Ishikawa (cell line): ENCODE measurements around the gene SLC18A2.

Experiments used
- CEBPB ChIP-seq: IDR thresholded peaks from 2 replicates; pipeline ENCODE4 v1.6.1; 2012
- CREB1 ChIP-seq: IDR thresholded peaks from 2 replicates; pipeline ENCODE4 v1.6.1; 2012; ENCODE audit warnings: low read depth
- EGR1 ChIP-seq: IDR thresholded peaks from 2 replicates; pipeline ENCODE4 v1.6.1; 2012
- EP300 ChIP-seq: IDR thresholded peaks from 2 replicates; pipeline ENCODE4 v1.6.1; 2012; ENCODE audit warnings: borderline replicate concordance
- FOXM1 ChIP-seq: IDR thresholded peaks from 2 replicates; pipeline ENCODE4 v1.6.1; 2012; ENCODE audit warnings: low read depth, borderline replicate concordance
- NFIC ChIP-seq: IDR thresholded peaks from 2 replicates; pipeline ENCODE4 v1.6.1; 2012
- RAD21 ChIP-seq: IDR thresholded peaks from 2 replicates; pipeline ENCODE4 v1.6.1; 2012; ENCODE audit warnings: low read depth
- TAF1 ChIP-seq: IDR thresholded peaks from 2 replicates; pipeline ENCODE4 v1.6.1; 2012; ENCODE audit warnings: low read depth, mild to moderate bottlenecking
- TCF12 ChIP-seq: IDR thresholded peaks from 2 replicates; pipeline ENCODE4 v1.6.1; 2012; ENCODE audit warnings: low read depth
- TEAD4 ChIP-seq: IDR thresholded peaks from 2 replicates; pipeline ENCODE4 v1.6.1; 2012
- YY1 ChIP-seq: IDR thresholded peaks from 2 replicates; pipeline ENCODE4 v1.6.1; 2012; ENCODE audit warnings: low read depth
- ZBTB7A ChIP-seq: IDR thresholded peaks from 2 replicates; pipeline ENCODE4 v1.6.1; 2012; ENCODE audit warnings: low read depth
- TF ChIP-seq, protein P1 (sequence below): IDR thresholded peaks from 2 replicates; pipeline ENCODE4 v1.6.1; 2012
- TF ChIP-seq, protein P2 (sequence below): IDR thresholded peaks from 2 replicates; pipeline ENCODE4 v1.6.1; 2012; ENCODE audit warnings: low read depth, mild to moderate bottlenecking
- TF ChIP-seq, protein P3 (sequence below): IDR thresholded peaks from 2 replicates; pipeline ENCODE4 v1.6.1; 2012

SLC18A2 gene

DNA sequence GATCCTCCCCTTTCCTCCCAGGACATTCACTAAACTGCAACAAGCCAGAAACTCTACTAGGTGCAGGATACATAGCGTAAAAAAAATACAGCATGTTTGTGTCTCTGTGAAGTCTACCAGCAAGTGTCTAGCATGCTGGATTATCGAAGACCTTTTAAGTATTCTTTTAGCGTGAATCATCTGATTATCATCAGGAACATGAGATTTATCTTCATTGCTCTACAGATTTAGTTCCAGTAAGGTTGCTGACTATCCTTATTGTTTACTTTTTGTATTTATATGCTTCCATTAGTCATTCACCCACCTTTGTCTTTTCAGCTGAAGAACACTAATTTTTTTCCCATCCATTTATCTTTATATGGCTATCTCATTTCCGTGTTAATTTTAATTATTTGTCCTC lies 71.5 kb downstream of the SLC18A2 start:
- TF ChIP-seq, protein P1, sequence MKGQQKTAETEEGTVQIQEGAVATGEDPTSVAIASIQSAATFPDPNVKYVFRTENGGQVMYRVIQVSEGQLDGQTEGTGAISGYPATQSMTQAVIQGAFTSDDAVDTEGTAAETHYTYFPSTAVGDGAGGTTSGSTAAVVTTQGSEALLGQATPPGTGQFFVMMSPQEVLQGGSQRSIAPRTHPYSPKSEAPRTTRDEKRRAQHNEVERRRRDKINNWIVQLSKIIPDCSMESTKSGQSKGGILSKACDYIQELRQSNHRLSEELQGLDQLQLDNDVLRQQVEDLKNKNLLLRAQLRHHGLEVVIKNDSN, result no peak
- TF ChIP-seq CEBPB, result no peak
- no peak for TF ChIP-seq TAF1
- TF ChIP-seq, protein P2, sequence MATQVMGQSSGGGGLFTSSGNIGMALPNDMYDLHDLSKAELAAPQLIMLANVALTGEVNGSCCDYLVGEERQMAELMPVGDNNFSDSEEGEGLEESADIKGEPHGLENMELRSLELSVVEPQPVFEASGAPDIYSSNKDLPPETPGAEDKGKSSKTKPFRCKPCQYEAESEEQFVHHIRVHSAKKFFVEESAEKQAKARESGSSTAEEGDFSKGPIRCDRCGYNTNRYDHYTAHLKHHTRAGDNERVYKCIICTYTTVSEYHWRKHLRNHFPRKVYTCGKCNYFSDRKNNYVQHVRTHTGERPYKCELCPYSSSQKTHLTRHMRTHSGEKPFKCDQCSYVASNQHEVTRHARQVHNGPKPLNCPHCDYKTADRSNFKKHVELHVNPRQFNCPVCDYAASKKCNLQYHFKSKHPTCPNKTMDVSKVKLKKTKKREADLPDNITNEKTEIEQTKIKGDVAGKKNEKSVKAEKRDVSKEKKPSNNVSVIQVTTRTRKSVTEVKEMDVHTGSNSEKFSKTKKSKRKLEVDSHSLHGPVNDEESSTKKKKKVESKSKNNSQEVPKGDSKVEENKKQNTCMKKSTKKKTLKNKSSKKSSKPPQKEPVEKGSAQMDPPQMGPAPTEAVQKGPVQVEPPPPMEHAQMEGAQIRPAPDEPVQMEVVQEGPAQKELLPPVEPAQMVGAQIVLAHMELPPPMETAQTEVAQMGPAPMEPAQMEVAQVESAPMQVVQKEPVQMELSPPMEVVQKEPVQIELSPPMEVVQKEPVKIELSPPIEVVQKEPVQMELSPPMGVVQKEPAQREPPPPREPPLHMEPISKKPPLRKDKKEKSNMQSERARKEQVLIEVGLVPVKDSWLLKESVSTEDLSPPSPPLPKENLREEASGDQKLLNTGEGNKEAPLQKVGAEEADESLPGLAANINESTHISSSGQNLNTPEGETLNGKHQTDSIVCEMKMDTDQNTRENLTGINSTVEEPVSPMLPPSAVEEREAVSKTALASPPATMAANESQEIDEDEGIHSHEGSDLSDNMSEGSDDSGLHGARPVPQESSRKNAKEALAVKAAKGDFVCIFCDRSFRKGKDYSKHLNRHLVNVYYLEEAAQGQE, result no peak
- TF ChIP-seq, protein P3, sequence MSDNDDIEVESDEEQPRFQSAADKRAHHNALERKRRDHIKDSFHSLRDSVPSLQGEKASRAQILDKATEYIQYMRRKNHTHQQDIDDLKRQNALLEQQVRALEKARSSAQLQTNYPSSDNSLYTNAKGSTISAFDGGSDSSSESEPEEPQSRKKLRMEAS, result no peak
- no peak for TF ChIP-seq CREB1
- TF ChIP-seq TEAD4, result no peak
- no peak for TF ChIP-seq FOXM1
- TF ChIP-seq EP300, result no peak
- TF ChIP-seq EGR1, result no peak
- TF ChIP-seq YY1, result no peak
- no peak for TF ChIP-seq NFIC
- TF ChIP-seq RAD21, result no peak
- no peak for TF ChIP-seq ZBTB7A
- TF ChIP-seq TCF12, result no peak

DNA sequence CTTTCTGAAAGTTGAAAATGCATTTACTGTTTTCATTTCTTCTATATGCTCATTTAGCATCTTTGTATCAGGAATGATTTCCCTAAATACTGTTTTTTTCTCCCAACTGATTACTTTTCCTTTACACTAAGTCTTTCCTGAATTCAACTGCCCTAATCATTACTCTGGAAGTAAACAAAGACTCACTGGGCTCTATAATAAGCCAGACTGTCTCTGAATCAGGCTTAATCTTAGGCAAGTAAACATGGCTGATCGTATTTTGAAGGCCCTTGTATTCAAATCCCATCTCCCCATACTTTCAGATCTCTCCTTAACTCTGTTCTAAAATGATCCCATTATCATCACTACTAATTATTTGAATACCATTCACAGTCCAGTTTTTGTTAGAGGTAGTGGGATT lies 72.7 kb downstream of the SLC18A2 start:
- TF ChIP-seq NFIC (no peak), YY1 (no peak), FOXM1 (no peak), TCF12 (no peak), CREB1 (no peak), EP300 (no peak), EGR1 (no peak), TEAD4 (no peak), ZBTB7A (no peak), TAF1 (no peak), RAD21 (no peak)
- TF ChIP-seq, protein P3, result no peak
- TF ChIP-seq, protein P1, result no peak

DNA sequence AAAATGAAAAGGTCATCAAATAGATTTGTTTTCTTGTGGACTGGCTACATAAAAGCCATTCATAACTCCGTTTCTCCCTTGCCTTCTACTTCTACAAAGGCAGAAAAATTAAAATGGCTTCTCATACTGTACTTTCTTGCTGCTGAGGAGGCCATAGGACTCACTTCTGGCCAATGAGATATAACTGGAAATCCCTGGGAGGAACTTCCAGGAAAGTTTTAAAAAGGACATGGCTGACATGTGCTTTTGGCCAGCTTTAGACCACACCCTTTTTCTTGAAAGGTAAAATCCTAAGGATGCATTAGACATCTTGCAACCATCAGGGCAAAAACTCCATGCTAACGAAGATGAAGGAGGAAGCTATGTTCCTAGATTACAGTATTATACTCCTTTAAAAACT lies 75.8 kb downstream of the SLC18A2 start:
- TF ChIP-seq TAF1 (no peak), NFIC (no peak), YY1 (no peak), CEBPB (no peak), TEAD4 (no peak), ZBTB7A (no peak), EP300 (no peak), TCF12 (no peak), RAD21 (no peak), FOXM1 (no peak), CREB1 (no peak), EGR1 (no peak)
- TF ChIP-seq, protein P1, result no peak
- TF ChIP-seq, protein P2, result no peak
- TF ChIP-seq, protein P3, result no peak

DNA sequence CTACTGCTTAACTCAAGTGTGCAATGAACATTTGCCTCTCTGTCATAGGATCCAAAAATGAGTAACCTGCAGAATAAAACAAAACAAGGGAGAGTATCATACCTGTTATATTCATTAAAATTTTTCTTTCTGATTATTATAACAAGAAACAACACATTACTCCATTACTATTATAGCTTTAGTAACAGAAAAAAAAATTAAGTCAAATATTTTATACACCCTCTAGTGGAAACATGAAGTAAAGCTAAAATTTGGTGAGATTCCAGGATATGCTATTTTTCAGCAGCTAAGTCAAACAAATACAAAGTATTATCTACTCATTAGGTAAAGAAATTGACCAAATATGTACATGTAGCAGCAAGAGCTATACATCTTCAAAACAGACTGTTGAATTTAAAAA lies 78.0 kb downstream of the SLC18A2 start:
- TF ChIP-seq, protein P2, result no peak
- TF ChIP-seq EGR1 (no peak), RAD21 (0 out of 2 replicates have a peak, but pooled peaks have one; percentile 13), YY1 (no peak), ZBTB7A (no peak)
